ENCODE measurements around the gene CCDC192.

Gene CCDC192

GRCh38 chr5:127942246-127943060, 239.3 kb downstream of the CCDC192 start:
- Histone ChIP-seq H4K20me1 (ENCODE audit: low read depth, low read length) (no peaks in the 10 kb centered on the region), H3K9me3 (ENCODE audit: insufficient read depth, low read length) (no peaks in the 10 kb centered on the region), H3K4me3 (ENCODE audit: insufficient read depth, low read length, poor library complexity, severe bottlenecking) (no peak overlapping the region), H3F3A (ENCODE audit: insufficient read depth) (no peaks in the 10 kb centered on the region), H3K9ac (ENCODE audit: low read length) (no peak overlapping the region), H2AFZ (ENCODE audit: low read depth, low read length, severe bottlenecking) (no peak overlapping the region), H3K36me3 (ENCODE audit: low read length) (no peaks in the 10 kb centered on the region), H3K79me2 (ENCODE audit: insufficient read depth, low read length) (no peaks in the 10 kb centered on the region), H3K9me2 (replicated peaks; ENCODE audit: insufficient read depth, low read length) (no peaks in the 10 kb centered on the region), H3K27ac (ENCODE audit: low read depth, low read length) (no peak overlapping the region), H3K27me3 (ENCODE audit: low read length) (no peaks in the 10 kb centered on the region), H3K4me2 (ENCODE audit: low read depth, low read length, poor library complexity, severe bottlenecking) (no peak overlapping the region)
- TF ChIP-seq CTCF (IDR thresholded peaks at IDR 0.05; ENCODE audit: insufficient read depth, low read length, poor library complexity, severe bottlenecking): no peak
- no peak for TF ChIP-seq EZH2phosphoT487 (conservative IDR thresholded peaks at IDR 0.05; ENCODE audit: low read length)

- H3K9me2 ChIP-seq (replicated peaks; ENCODE audit: insufficient read depth, low read length): no peaks in the 10 kb centered on the region
- H3F3A ChIP-seq (ENCODE audit: insufficient read depth): no peaks in the 10 kb centered on the region
- no peak overlapping the region for H3K27ac ChIP-seq (ENCODE audit: low read depth, low read length)
- no peak overlapping the region for H3K4me3 ChIP-seq (ENCODE audit: insufficient read depth, low read length, poor library complexity, severe bottlenecking)
- H3K79me2 ChIP-seq (ENCODE audit: insufficient read depth, low read length): no peaks in the 10 kb centered on the region
- H4K20me1 ChIP-seq (ENCODE audit: low read depth, low read length): no peaks in the 10 kb centered on the region
- no peak overlapping the region for H3K9ac ChIP-seq (ENCODE audit: low read length)
- H3K9me3 ChIP-seq (ENCODE audit: insufficient read depth, low read length): no peaks in the 10 kb centered on the region
- no peaks in the 10 kb centered on the region for H3K27me3 ChIP-seq (ENCODE audit: low read length)
- H3K4me2 ChIP-seq (ENCODE audit: low read depth, low read length, poor library complexity, severe bottlenecking): no peak overlapping the region
- TF ChIP-seq EZH2phosphoT487 (conservative IDR thresholded peaks at IDR 0.05; ENCODE audit: low read length) (no peak), CTCF (IDR thresholded peaks at IDR 0.05; ENCODE audit: insufficient read depth, low read length, poor library complexity, severe bottlenecking) (no peak)
- H2AFZ ChIP-seq (ENCODE audit: low read depth, low read length, severe bottlenecking): no peak overlapping the region
- H3K36me3 ChIP-seq (ENCODE audit: low read length): no peaks in the 10 kb centered on the region
Measured at GRCh38 chr5:127943061-127943371, 239.8 kb downstream of the CCDC192 start.

GRCh38 chr5:127944125-127944524, 240.9 kb downstream of the CCDC192 start:
- H3K79me2 ChIP-seq (ENCODE audit: insufficient read depth, low read length): no peaks in the 10 kb centered on the region
- H2AFZ ChIP-seq (ENCODE audit: low read depth, low read length, severe bottlenecking): no peak overlapping the region
- TF ChIP-seq CTCF (IDR thresholded peaks at IDR 0.05; ENCODE audit: insufficient read depth, low read length, poor library complexity, severe bottlenecking): no peak
- no peak for TF ChIP-seq EZH2phosphoT487 (conservative IDR thresholded peaks at IDR 0.05; ENCODE audit: low read length)
- no peaks in the 10 kb centered on the region for H4K20me1 ChIP-seq (ENCODE audit: low read depth, low read length)
- no peaks in the 10 kb centered on the region for H3K9me2 ChIP-seq (replicated peaks; ENCODE audit: insufficient read depth, low read length)
- no peaks in the 10 kb centered on the region for H3F3A ChIP-seq (ENCODE audit: insufficient read depth)
- no peaks in the 10 kb centered on the region for H3K9me3 ChIP-seq (ENCODE audit: insufficient read depth, low read length)
- no peak overlapping the region for H3K27ac ChIP-seq (ENCODE audit: low read depth, low read length)
- no peaks in the 10 kb centered on the region for H3K27me3 ChIP-seq (ENCODE audit: low read length)
- H3K4me3 ChIP-seq (ENCODE audit: insufficient read depth, low read length, poor library complexity, severe bottlenecking): no peak overlapping the region
- no peak overlapping the region for H3K9ac ChIP-seq (ENCODE audit: low read length)
- no peak overlapping the region for H3K4me2 ChIP-seq (ENCODE audit: low read depth, low read length, poor library complexity, severe bottlenecking)
- H3K36me3 ChIP-seq (ENCODE audit: low read length): no peaks in the 10 kb centered on the region

Measured in SU-DHL-6 (cell line).